Fibroblast of the aortic adventitia (primary cell): ENCODE results near the gene ENAH. TPM values are rescaled to one million over a fixed set of nuclear protein-coding genes. Genes with fewer than 3 reads are reported as not detected.

Source experiments
- DNase-seq: peaks from one replicate; pipeline ENCODE4 v3.0.0-alpha.2; 2010; ENCODE audit warnings: low read depth
- H3K4me3 ChIP-seq: 2 replicates; pipeline ENCODE4 v1.5.1; 2011; ENCODE audit warnings: low read depth, mild to moderate bottlenecking, control low read depth, low read length, moderate library complexity
- total RNA-seq: library from RNA; depleted of rRNA; stranded (reverse); fragments of >200 nt; gene quantifications from 2 replicates; pipeline ENCODE4 v1.2.3, GENCODE V29; 2012; ENCODE audit warnings: low replicate concordance
- TF ChIP-seq, protein P1 (sequence below): IDR thresholded peaks from 2 replicates; pipeline ENCODE4 v1.5.1; 2011; ENCODE audit warnings: mild to moderate bottlenecking, low read length, control low read depth, inconsistent platforms; ENCODE audit not compliant: insufficient read depth

Gene ENAH
- total RNA-seq, 1 donor = 148 TPM

DNA sequence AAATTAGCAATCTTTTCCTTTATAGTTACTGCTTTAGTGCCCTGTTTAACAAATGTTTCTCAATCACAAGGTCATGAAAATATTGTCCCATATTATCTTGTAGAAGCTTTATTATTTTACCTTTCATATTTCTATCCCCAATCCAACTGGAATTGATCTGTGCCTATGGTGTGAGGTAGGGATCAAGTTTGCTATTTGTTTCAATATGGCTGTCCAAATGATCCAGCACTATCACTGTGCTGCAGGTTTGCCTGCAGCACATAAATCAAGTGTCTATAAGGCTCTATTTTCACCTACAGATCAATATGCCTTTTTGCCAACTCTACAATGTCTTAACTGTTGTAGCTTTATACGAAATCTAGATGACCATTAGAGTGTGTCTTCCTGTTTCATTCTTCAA lies 96.2 kb downstream of the ENAH start:
- TF ChIP-seq, protein P1, sequence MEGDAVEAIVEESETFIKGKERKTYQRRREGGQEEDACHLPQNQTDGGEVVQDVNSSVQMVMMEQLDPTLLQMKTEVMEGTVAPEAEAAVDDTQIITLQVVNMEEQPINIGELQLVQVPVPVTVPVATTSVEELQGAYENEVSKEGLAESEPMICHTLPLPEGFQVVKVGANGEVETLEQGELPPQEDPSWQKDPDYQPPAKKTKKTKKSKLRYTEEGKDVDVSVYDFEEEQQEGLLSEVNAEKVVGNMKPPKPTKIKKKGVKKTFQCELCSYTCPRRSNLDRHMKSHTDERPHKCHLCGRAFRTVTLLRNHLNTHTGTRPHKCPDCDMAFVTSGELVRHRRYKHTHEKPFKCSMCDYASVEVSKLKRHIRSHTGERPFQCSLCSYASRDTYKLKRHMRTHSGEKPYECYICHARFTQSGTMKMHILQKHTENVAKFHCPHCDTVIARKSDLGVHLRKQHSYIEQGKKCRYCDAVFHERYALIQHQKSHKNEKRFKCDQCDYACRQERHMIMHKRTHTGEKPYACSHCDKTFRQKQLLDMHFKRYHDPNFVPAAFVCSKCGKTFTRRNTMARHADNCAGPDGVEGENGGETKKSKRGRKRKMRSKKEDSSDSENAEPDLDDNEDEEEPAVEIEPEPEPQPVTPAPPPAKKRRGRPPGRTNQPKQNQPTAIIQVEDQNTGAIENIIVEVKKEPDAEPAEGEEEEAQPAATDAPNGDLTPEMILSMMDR = no peak
- no peak overlapping the region for H3K4me3 ChIP-seq
- DNase-seq = no peak

DNA sequence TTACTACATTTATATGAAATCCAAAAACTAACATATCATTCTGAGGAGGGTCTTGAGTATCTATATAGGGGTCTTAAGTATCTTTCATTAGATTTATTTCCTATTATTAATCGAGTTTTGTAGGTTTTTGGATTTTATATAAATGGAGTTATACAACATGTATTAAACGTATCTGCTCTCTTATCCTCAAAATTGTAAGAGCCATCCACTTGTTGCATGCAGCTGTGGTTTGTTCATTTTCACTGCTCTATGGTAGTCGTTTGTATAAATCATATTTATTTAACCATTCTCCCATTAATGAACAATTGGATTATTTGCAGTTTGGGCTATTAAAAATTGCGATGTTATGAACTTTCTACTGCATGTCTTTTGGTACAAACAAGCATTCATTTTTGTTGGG lies 97.1 kb downstream of the ENAH start:
- H3K4me3 ChIP-seq = no peak overlapping the region
- no peak for DNase-seq
- TF ChIP-seq, protein P1 = no peak

DNA sequence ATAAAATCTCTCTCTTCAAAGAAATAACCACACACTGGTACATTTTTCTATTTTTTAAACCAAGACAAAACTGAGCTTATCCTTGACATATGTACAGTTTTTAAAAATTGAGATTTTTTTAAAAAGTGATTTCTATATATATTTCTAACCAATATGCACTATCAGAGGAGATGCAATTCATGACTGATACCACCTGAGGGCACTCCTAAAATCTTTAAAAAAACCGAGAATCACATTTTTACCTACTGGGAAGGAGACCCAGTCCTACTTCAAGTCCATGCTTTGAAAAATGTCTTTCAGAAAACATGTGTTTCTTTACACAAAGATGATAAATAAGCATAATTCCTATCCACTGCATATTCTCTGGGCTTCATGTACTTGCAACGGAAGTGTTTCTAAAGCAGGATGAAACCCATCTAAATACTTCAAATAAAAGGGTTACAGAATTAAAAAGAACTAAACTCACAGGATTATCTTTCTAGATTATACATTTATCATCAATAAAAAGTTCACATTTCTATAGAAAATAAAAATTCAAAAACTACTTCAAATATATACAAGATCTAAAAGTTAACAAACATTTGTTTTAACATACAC lies 98.6 kb downstream of the ENAH start:
- peak; percentile 65 for DNase-seq
- TF ChIP-seq, protein P1 = peak; percentile 61
- H3K4me3 ChIP-seq = no peak overlapping the region

- no peak for DNase-seq
- TF ChIP-seq, protein P1 = no peak
- no peak overlapping the region for H3K4me3 ChIP-seq
These were observed 103.1 kb downstream of the ENAH start for GRCh38 chr1:225549821-225550220.

DNA sequence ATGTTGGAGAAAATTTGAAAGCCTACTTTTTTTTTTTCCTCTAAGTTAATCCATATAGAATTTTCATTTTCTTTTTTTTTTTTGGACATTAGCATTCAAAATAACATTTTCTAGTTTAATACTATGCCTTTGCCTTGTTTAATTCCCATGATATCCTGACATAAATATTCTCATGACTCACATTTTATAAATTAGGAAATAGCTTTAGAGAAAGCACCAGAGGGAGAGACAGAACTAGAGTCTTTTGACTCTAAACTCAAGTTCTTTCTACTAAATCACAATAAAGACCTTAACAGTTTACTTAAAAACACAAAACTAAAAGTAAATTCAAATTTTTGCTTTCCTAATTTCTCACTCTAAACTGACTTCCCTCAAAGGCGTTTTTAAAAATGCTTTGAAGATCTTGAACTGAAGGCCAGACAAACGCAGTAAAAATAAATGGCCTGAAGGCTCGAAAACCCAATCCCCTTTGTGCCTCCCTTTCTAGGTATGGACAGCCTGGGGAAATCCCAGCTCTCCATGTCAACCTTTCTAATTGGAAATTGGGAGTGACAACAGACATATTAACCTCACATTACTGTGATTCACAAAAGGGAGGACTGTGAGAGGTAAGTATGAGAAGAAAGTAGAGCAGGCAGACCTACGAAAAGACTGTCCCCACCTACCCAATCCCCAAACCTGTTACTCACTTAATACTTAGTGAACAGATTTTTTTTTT lies 104.6 kb downstream of the ENAH start:
- DNase-seq = peak; percentile 36
- H3K4me3 ChIP-seq = no peak overlapping the region
- TF ChIP-seq, protein P1 = no peak

DNA sequence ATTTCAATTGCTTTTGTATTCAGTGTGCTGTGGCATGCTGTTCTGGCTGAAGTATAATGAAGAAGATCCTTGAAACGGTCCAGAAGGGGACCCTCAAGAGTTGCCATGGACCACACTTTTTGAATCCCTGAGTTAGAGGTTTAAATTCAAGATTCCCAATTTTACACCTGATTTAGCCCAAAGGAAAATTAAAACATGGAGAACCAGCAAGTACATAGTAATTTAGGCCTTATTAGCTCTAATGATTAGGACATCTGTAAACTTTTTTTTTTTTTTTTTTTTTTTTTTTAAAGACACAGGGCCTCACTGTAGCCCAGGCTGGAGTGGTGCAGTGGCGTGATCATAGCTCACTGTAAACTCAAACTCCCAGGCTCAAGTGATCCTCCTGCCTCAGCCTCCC lies 107.3 kb downstream of the ENAH start:
- TF ChIP-seq, protein P1 = no peak
- no peak overlapping the region for H3K4me3 ChIP-seq
- no peak for DNase-seq
